ENCODE data around the gene FAM120B. TPM values are rescaled to one million over a fixed set of nuclear protein-coding genes. Genes with fewer than 3 reads are reported as not detected.
"Not testable (repeated sequence)": the region's sequence is repeated elsewhere in the genome, so short reads cannot be mapped to it uniquely, and the experiment has no call there.

The FAM120B gene
- total RNA-seq, 1 donor from 2014 or later: 9.9 TPM

DNA sequence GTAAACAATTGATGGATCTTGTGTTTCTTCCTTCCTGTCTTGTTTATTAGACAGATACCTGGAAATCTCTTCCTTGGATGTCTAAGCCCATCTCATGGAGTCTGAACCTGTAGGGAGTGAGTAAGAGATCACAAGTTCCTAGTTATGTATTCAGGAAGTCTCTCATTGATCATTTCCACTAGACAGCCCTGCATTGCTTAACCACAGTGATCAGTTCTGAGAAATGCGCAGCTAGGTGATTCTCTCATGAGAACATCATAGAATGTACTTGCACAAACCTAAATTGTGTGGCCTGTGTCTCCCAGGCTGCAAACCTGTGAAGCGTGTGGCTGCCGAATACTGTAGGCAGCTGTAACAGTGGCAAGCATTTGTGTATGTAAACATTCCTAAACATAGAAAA, 39.1 kb downstream of the FAM120B start:
- no peak for DNase-seq (ENCODE audit: low spot score in 2 of 2)
- Histone ChIP-seq H3K4me3 (no peak overlapping the region), H3K27me3 (no peaks in the 10 kb centered on the region), H3K4me1 (no peaks in the 10 kb centered on the region), H3K9me3 (no peaks in the 10 kb centered on the region), H3K36me3 (peaks cover 28 to 51% of the 10 kb centered on the region in 2 donors), H3K27ac (no peak overlapping the region)
- TF ChIP-seq, protein P1, sequence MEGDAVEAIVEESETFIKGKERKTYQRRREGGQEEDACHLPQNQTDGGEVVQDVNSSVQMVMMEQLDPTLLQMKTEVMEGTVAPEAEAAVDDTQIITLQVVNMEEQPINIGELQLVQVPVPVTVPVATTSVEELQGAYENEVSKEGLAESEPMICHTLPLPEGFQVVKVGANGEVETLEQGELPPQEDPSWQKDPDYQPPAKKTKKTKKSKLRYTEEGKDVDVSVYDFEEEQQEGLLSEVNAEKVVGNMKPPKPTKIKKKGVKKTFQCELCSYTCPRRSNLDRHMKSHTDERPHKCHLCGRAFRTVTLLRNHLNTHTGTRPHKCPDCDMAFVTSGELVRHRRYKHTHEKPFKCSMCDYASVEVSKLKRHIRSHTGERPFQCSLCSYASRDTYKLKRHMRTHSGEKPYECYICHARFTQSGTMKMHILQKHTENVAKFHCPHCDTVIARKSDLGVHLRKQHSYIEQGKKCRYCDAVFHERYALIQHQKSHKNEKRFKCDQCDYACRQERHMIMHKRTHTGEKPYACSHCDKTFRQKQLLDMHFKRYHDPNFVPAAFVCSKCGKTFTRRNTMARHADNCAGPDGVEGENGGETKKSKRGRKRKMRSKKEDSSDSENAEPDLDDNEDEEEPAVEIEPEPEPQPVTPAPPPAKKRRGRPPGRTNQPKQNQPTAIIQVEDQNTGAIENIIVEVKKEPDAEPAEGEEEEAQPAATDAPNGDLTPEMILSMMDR (IDR thresholded peaks at IDR 0.05): no peak
- intact Hi-C loops (cut with DNase I): no loop called here

DNA sequence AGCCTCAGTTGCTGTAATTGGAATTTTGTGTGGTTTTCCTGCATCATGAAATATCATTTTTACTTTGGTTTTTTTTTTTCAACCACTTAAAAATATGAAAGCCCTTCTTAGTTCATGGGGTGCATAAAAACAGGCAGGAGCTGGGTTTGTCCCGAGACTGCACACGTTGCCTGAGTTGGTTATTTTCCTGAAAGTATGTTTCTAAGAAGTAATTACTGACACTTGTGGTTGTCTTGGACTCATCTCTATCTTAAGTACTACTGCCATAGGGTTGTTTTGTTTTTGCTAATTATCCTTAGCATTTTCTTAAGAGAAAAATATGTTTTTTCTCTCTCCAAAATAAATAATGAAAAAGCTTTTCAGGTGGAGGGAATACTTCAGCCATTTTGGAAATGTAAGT, 40.1 kb downstream of the FAM120B start:
- TF ChIP-seq, protein P1 (IDR thresholded peaks at IDR 0.05): no peak
- no peak overlapping the region for H3K4me3 ChIP-seq
- H3K27me3 ChIP-seq: no peaks in the 10 kb centered on the region
- H3K4me1 ChIP-seq: no peaks in the 10 kb centered on the region
- no peaks in the 10 kb centered on the region for H3K9me3 ChIP-seq
- peaks cover 28 to 44% of the 10 kb centered on the region in 2 donors for H3K36me3 ChIP-seq
- intact Hi-C loops (cut with DNase I): no loop called here
- DNase-seq (ENCODE audit: low spot score in 2 of 2): no peak
- no peak overlapping the region for H3K27ac ChIP-seq

- DNase-seq (ENCODE audit: low spot score in 2 of 2): no peak
- no peak overlapping the region for H3K27ac ChIP-seq
- peaks cover 28 to 41% of the 10 kb centered on the region in 2 donors for H3K36me3 ChIP-seq
- H3K9me3 ChIP-seq: no peaks in the 10 kb centered on the region
- intact Hi-C loops (cut with DNase I): no loop called here
- no peak overlapping the region for H3K4me3 ChIP-seq
- TF ChIP-seq, protein P1 (IDR thresholded peaks at IDR 0.05): no peak
- H3K27me3 ChIP-seq: no peaks in the 10 kb centered on the region
- H3K4me1 ChIP-seq: no peaks in the 10 kb centered on the region
These were observed 40.5 kb downstream of the FAM120B start for GRCh38 chr6:170347091-170347490.

DNA sequence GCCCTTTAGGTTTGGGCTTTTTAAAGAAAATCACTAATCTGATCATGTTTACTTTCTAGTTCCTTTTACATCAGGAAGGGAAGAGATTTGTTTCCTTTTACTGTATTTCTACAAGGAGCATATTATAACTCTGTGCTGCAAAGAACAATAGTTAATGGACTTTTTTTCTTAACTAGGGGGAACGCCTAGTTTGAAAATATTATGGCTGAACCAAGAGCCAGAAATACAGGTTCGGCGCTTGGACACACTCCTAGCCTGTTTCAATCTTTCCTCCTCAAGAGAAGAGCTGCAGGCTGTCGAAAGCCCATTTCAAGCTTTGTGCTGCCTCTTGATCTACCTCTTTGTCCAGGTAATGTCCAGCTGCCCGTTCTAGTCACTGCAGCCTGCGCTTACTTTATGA, 41.4 kb downstream of the FAM120B start:
- H3K36me3 ChIP-seq: peaks cover 28 to 35% of the 10 kb centered on the region in 2 donors
- H3K27ac ChIP-seq: no peak overlapping the region
- intact Hi-C loops (cut with DNase I): no loop called here
- H3K27me3 ChIP-seq: no peaks in the 10 kb centered on the region
- H3K4me3 ChIP-seq: no peak overlapping the region
- no peaks in the 10 kb centered on the region for H3K9me3 ChIP-seq
- TF ChIP-seq, protein P1 (IDR thresholded peaks at IDR 0.05): no peak
- H3K4me1 ChIP-seq: no peaks in the 10 kb centered on the region
- no peak for DNase-seq (ENCODE audit: low spot score in 2 of 2)

GRCh38 chr6:170351456-170351855, 44.9 kb downstream of the FAM120B start:
- DNase-seq (ENCODE audit: low spot score in 2 of 2); intact Hi-C loops (cut with DNase I); H3K27ac ChIP-seq; H3K4me3 ChIP-seq; H3K9me3 ChIP-seq; H3K27me3 ChIP-seq; H3K4me1 ChIP-seq: not testable (repeated sequence)
- peaks cover 18 to 30% of the 10 kb centered on the region in 2 donors for H3K36me3 ChIP-seq

- H3K27me3 ChIP-seq; DNase-seq (ENCODE audit: low spot score in 2 of 2); H3K9me3 ChIP-seq; intact Hi-C loops (cut with DNase I); H3K4me1 ChIP-seq; H3K27ac ChIP-seq; H3K4me3 ChIP-seq: not testable (repeated sequence)
- H3K36me3 ChIP-seq: peaks cover 9 to 35% of the 10 kb centered on the region in 2 donors
These were observed 48.6 kb downstream of the FAM120B start for GRCh38 chr6:170355190-170355589.

- no peaks in the 10 kb centered on the region for H3K9me3 ChIP-seq
- intact Hi-C loops (cut with DNase I): no loop called here
- no peaks in the 10 kb centered on the region for H3K27me3 ChIP-seq
- H3K36me3 ChIP-seq: peaks cover 5 to 31% of the 10 kb centered on the region in 2 donors
- H3K27ac ChIP-seq: no peak overlapping the region
- TF ChIP-seq, protein P1 (IDR thresholded peaks at IDR 0.05): no peak
- no peaks in the 10 kb centered on the region for H3K4me1 ChIP-seq
- H3K4me3 ChIP-seq: no peak overlapping the region
- DNase-seq (ENCODE audit: low spot score in 2 of 2): no peak
These were observed 49.1 kb downstream of the FAM120B start for GRCh38 chr6:170355661-170356060.

All from ascending aorta (tissue), 2 donors.